Measurements from ENCODE around the gene SNRK.

DNA sequence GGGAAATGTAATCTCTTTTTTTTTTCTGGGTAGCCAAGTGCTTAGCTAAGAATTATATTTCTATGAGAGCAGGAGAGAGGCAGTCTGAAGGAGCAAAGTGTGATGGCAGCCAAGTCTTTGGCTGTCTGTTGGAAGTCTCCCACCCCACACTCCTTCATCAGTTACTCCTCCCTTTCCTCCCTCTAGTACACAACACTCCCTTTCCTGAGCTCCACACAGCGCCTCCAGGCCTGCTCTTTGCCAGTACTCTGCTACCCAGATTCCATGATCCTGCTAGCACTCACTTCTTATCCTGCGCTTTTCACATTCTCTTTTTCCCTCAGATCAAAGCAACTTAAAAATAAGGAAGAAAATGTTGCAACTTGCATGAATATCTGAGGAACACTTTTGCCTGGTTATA, 37.4 kb upstream of the SNRK start:
- TF ChIP-seq YY1 (IDR thresholded peaks at IDR 0.05; ENCODE audit: insufficient read depth, insufficient read length) (no peak), ZNF274 (IDR thresholded peaks at IDR 0.05; ENCODE audit: low read depth, low read length) (no peak), SUZ12 (IDR thresholded peaks at IDR 0.05; ENCODE audit: extremely low read depth, insufficient read depth, insufficient read length) (no peak)

Data from NT2/D1 (cell line).